ENCODE data around the gene RTL1.

Gene RTL1

GRCh38 chr14:100874051-100874410 lies 29.5 kb downstream of the RTL1 start:
- TF ChIP-seq EZH2phosphoT487 (IDR thresholded peaks at IDR 0.05; ENCODE audit: low read depth) (no peak), CTCF (IDR thresholded peaks at IDR 0.05; ENCODE audit: low read depth, low read length) (no peak)
- no peaks in the 10 kb centered on the region for H3K79me2 ChIP-seq (ENCODE audit: low read length)

DNA sequence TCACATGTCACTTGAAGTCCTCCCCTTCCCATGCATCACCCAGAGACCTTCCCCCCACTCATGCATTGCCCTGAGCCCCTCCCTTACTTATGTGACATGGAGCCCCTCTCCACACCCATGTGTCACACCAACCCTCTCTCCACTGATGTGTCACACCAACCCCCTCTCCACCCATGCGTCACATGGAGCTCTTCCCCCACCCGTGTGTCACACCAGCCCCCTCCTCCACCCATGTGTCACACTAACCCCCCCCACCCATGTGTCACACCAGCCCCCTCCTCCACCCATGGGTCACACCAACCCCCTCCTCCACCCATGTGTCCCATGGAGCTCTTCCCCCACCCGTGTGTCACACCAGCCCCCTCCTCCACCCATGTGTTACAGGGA lies 30.4 kb downstream of the RTL1 start:
- no peaks in the 10 kb centered on the region for H3K79me2 ChIP-seq (ENCODE audit: low read length)
- H3K9me3 ChIP-seq (ENCODE audit: insufficient read depth, low read length): no peaks in the 10 kb centered on the region
- H3K27me3 ChIP-seq (ENCODE audit: low read depth, low read length): no peaks in the 10 kb centered on the region
- no peak overlapping the region for H3K9ac ChIP-seq (ENCODE audit: low read length)
- no peaks in the 10 kb centered on the region for H4K20me1 ChIP-seq (ENCODE audit: insufficient read depth, low read length)
- H2AFZ ChIP-seq (ENCODE audit: low read depth, low read length): no peak overlapping the region
- no peaks in the 10 kb centered on the region for H3K4me1 ChIP-seq (ENCODE audit: low read length)
- TF ChIP-seq EZH2phosphoT487 (IDR thresholded peaks at IDR 0.05; ENCODE audit: low read depth) (no peak), CTCF (IDR thresholded peaks at IDR 0.05; ENCODE audit: low read depth, low read length) (no peak)
- H3K27ac ChIP-seq (ENCODE audit: low read length): no peak overlapping the region
- no peaks in the 10 kb centered on the region for H3K36me3 ChIP-seq (replicated peaks; ENCODE audit: low read depth, low read length)
- H3K4me2 ChIP-seq (ENCODE audit: low read length): no peak overlapping the region
- H3K4me3 ChIP-seq (ENCODE audit: low read length): no peak overlapping the region

More at GRCh38 chr14:100874051-100874410, 29.5 kb downstream of the RTL1 start:
- no peak overlapping the region for H3K4me3 ChIP-seq (ENCODE audit: low read length)
- no peaks in the 10 kb centered on the region for H4K20me1 ChIP-seq (ENCODE audit: insufficient read depth, low read length)
- no peaks in the 10 kb centered on the region for H3K9me3 ChIP-seq (ENCODE audit: insufficient read depth, low read length)
- no peak overlapping the region for H2AFZ ChIP-seq (ENCODE audit: low read depth, low read length)
- no peaks in the 10 kb centered on the region for H3K36me3 ChIP-seq (replicated peaks; ENCODE audit: low read depth, low read length)
- H3K27me3 ChIP-seq (ENCODE audit: low read depth, low read length): no peaks in the 10 kb centered on the region
- no peak overlapping the region for H3K9ac ChIP-seq (ENCODE audit: low read length)
- no peak overlapping the region for H3K4me2 ChIP-seq (ENCODE audit: low read length)
- H3K4me1 ChIP-seq (ENCODE audit: low read length): no peaks in the 10 kb centered on the region
- no peak overlapping the region for H3K27ac ChIP-seq (ENCODE audit: low read length)

- H3K9me3 ChIP-seq (ENCODE audit: insufficient read depth, low read length): no peaks in the 10 kb centered on the region
- no peak overlapping the region for H3K4me3 ChIP-seq (ENCODE audit: low read length)
- no peaks in the 10 kb centered on the region for H3K27me3 ChIP-seq (ENCODE audit: low read depth, low read length)
- H3K4me2 ChIP-seq (ENCODE audit: low read length): no peak overlapping the region
- no peaks in the 10 kb centered on the region for H4K20me1 ChIP-seq (ENCODE audit: insufficient read depth, low read length)
- no peaks in the 10 kb centered on the region for H3K4me1 ChIP-seq (ENCODE audit: low read length)
- H2AFZ ChIP-seq (ENCODE audit: low read depth, low read length): no peak overlapping the region
- no peak overlapping the region for H3K9ac ChIP-seq (ENCODE audit: low read length)
- TF ChIP-seq EZH2phosphoT487 (IDR thresholded peaks at IDR 0.05; ENCODE audit: low read depth) (no peak), CTCF (IDR thresholded peaks at IDR 0.05; ENCODE audit: low read depth, low read length) (no peak)
- no peak overlapping the region for H3K27ac ChIP-seq (ENCODE audit: low read length)
- H3K79me2 ChIP-seq (ENCODE audit: low read length): no peaks in the 10 kb centered on the region
- H3K36me3 ChIP-seq (replicated peaks; ENCODE audit: low read depth, low read length): no peaks in the 10 kb centered on the region
Measured at GRCh38 chr14:100872259-100873095, 31.0 kb downstream of the RTL1 start.

- Histone ChIP-seq H4K20me1 (ENCODE audit: insufficient read depth, low read length) (no peaks in the 10 kb centered on the region), H3K4me3 (ENCODE audit: low read length) (no peak overlapping the region), H3K4me1 (ENCODE audit: low read length) (no peaks in the 10 kb centered on the region), H3K4me2 (ENCODE audit: low read length) (no peak overlapping the region), H3K36me3 (replicated peaks; ENCODE audit: low read depth, low read length) (no peaks in the 10 kb centered on the region), H3K27ac (ENCODE audit: low read length) (no peak overlapping the region), H2AFZ (ENCODE audit: low read depth, low read length) (no peak overlapping the region), H3K79me2 (ENCODE audit: low read length) (no peaks in the 10 kb centered on the region), H3K27me3 (ENCODE audit: low read depth, low read length) (no peaks in the 10 kb centered on the region), H3K9ac (ENCODE audit: low read length) (no peak overlapping the region), H3K9me3 (ENCODE audit: insufficient read depth, low read length) (no peaks in the 10 kb centered on the region)
- TF ChIP-seq EZH2phosphoT487 (IDR thresholded peaks at IDR 0.05; ENCODE audit: low read depth): no peak
- no peak for TF ChIP-seq CTCF (IDR thresholded peaks at IDR 0.05; ENCODE audit: low read depth, low read length)
Measured at GRCh38 chr14:100871234-100872186, 32.0 kb downstream of the RTL1 start.
